Measurements from ENCODE around the gene TRAM2. TPM values are rescaled to one million over a fixed set of nuclear protein-coding genes. Genes with fewer than 3 reads are reported as not detected.
A peak's percentile ranks its signal among the peaks of the same experiment; 100 is the strongest.

The TRAM2 gene
- total and polyA plus RNA-seq, 12 donors, result 2.2 to 17.9 (median 10.3) TPM

DNA sequence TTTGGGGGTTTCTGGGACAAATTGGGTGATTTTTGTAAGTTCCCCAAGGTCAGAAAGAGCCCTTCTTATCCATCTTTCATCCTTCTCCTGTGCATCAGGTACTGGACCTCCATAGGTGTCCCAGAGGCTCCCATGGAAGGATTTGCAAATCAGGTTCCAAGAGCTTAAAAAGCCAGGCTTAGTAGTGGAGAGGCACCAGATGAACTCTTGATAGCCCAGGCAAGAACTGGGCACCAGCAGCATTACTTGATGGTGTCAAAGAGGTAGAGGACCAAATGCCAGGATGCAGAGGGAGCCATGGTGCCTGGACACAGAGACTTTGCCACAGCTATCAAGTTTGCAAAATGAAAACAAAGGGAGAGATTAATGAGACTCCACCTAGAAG is 20.9 kb upstream of the TRAM2 start:
- Histone ChIP-seq H3K27ac (peak overlapping the region in 2 of 5 donors; percentile 35 to 63), H3K36me3 (replicated peaks in 1 of 2) (no peaks in the 10 kb centered on the region), H3K4me3 (peak overlapping the region in 1 of 4 donors; percentile 26), H3K4me1 (replicated peaks in 1 of 2) (peaks cover 4 to 15% of the 10 kb centered on the region in 2 donors), H3K9me3 (replicated peaks in 1 of 3) (no peaks in the 10 kb centered on the region), H3K27me3 (no peaks in the 10 kb centered on the region)
- no peak for DNase-seq
- TF ChIP-seq CTCF (IDR thresholded peaks at IDR 0.05), result no peak
- no peak for TF ChIP-seq POLR2A (IDR thresholded peaks at IDR 0.05)
- intact Hi-C loops (cut with DNase I), result loop anchor here (5.0 to 10.0 kb wide), 3 partner anchors 67 to 185 kb away; no protein-coding TSS in a partner anchor

DNA sequence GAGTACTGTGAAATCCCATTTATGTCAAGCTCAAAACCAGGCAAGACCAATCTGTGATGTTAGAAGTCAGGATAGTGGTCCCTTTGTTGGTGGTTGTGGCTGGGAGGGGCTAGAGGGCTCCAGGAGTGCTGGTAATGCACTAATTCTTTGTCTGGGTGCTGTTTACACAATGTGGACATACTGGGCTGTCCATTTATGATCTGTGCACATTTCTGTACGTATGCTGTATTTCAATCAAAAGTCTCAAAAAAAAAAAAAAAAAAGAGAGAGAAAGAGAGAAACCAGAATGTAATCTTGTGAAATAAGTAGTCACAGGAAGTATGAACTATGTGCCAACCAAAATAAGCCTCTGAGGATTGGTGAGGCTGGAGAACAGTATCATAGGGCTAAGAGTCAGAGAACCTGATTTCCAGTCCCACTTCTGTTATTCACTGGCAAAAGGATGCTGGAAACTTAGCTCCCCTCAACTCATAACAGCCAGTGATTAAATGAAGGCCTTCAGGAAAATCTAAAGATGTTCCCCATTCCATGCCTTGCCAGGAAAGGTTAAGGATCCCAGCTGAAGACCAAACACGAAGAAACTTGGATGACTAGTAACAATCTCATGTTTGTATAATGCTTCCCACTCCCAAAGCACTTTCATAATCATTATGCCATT is 19.6 kb upstream of the TRAM2 start:
- intact Hi-C loops (cut with DNase I), result loop anchor here (5.0 to 10.0 kb wide), 3 partner anchors 68 to 184 kb away; no protein-coding TSS in a partner anchor
- no peaks in the 10 kb centered on the region for H3K9me3 ChIP-seq (replicated peaks in 1 of 3)
- DNase-seq, result no peak
- 47 to 61% (median 59%) methylated on average over 2 of the region's 2 CpGs for WGBS, 4 donors
- H3K36me3 ChIP-seq (replicated peaks in 1 of 2), result no peaks in the 10 kb centered on the region
- peaks cover 4 to 15% of the 10 kb centered on the region in 2 donors for H3K4me1 ChIP-seq (replicated peaks in 1 of 2)
- no peak for TF ChIP-seq POLR2A (IDR thresholded peaks at IDR 0.05)
- TF ChIP-seq CTCF (IDR thresholded peaks at IDR 0.05), result no peak
- no peaks in the 10 kb centered on the region for H3K27me3 ChIP-seq
- no peak overlapping the region for H3K4me3 ChIP-seq
- H3K27ac ChIP-seq, result peak overlapping the region in 3 of 5 donors; percentile 8 to 81 (median 45)

- DNase-seq, result no peak
- H3K27me3 ChIP-seq, result no peaks in the 10 kb centered on the region
- no peaks in the 10 kb centered on the region for H3K36me3 ChIP-seq (replicated peaks in 1 of 2)
These were observed 18.9 kb upstream of the TRAM2 start for GRCh38 chr6:52595796-52596130.

More at GRCh38 chr6:52595796-52596130, 18.9 kb upstream of the TRAM2 start:
- TF ChIP-seq CTCF (IDR thresholded peaks at IDR 0.05), result no peak
- TF ChIP-seq POLR2A (IDR thresholded peaks at IDR 0.05), result no peak
- H3K4me1 ChIP-seq (replicated peaks in 1 of 2), result peaks cover 4 to 15% of the 10 kb centered on the region in 2 donors
- H3K9me3 ChIP-seq (replicated peaks in 1 of 3), result no peaks in the 10 kb centered on the region
- no peak overlapping the region for H3K4me3 ChIP-seq
- peak overlapping the region in 3 of 5 donors; percentile 33 to 81 (median 45) for H3K27ac ChIP-seq
- intact Hi-C loops (cut with DNase I), result loop anchor here (5.0 to 10.0 kb wide), 3 partner anchors 69 to 183 kb away; no protein-coding TSS in a partner anchor

All from adrenal gland (tissue), 12 donors.